CD14-positive monocyte (primary cell): ENCODE measurements around the gene SERINC2. TPM values are rescaled to one million over a fixed set of nuclear protein-coding genes. Genes with fewer than 3 reads are reported as not detected.

ENCODE experiments used
- DNase-seq, 3 donors: peaks; one replicate each; pipeline ENCODE4 v3.0.0-alpha.2; 2011 to 2022
- H2AFZ ChIP-seq: 2 replicates; pipeline ENCODE4 v1.6.0; 2012; ENCODE audit warnings: mild to moderate bottlenecking, low read depth, low read length, inconsistent platforms; ENCODE audit not compliant: insufficient read depth, poor library complexity, severe bottlenecking
- H3K27ac ChIP-seq, 2 donors: 1 replicate in 1 of 2; 2 replicates in 1 of 2; pipeline ENCODE4 v1.5.1; 2012 to 2013; ENCODE audit warnings: low read length in 2 of 2, control low read depth in 1 of 2, inconsistent platforms in 1 of 2, low read depth in 1 of 2, mild to moderate bottlenecking in 1 of 2
- H3K27me3 ChIP-seq, 2 donors: one replicate each; pipeline versions ENCODE4 v1.6.0 to v1.6.1; 2011 to 2013; ENCODE audit warnings: low read length in 2 of 2; ENCODE audit not compliant: control insufficient read depth in 2 of 2, insufficient read depth in 2 of 2
- H3K36me3 ChIP-seq, 2 donors: replicated peaks in 1 of 2; 1 replicate in 1 of 2; 2 replicates in 1 of 2; pipeline versions ENCODE4 v1.5.1 to v1.6.1; 2012 to 2013; ENCODE audit warnings: low read length in 2 of 2, control low read depth in 1 of 2, inconsistent platforms in 1 of 2, mild to moderate bottlenecking in 1 of 2; ENCODE audit not compliant: insufficient read depth in 2 of 2, control insufficient read depth in 1 of 2
- H3K4me1 ChIP-seq, 2 donors: 1 replicate in 1 of 2; 2 replicates in 1 of 2; pipeline versions ENCODE4 v1.5.1 to v1.6.1; 2012 to 2013; ENCODE audit warnings: low read length in 2 of 2, control low read depth in 1 of 2, inconsistent platforms in 1 of 2, mild to moderate bottlenecking in 1 of 2, moderate library complexity in 1 of 2; ENCODE audit not compliant: insufficient read depth in 2 of 2, control insufficient read depth in 1 of 2
- H3K4me2 ChIP-seq: replicated peaks from 2 replicates; pipeline ENCODE3; 2012; ENCODE audit warnings: low read length, moderate library complexity, mild to moderate bottlenecking; ENCODE audit not compliant: poor library complexity, severe bottlenecking; ENCODE audit errors: extremely low read depth
- H3K4me3 ChIP-seq, 3 experiments: fragments of 200-600 bp in 1 of 3; sonication (generic) in 1 of 3; replicated peaks in 1 of 3; 1 replicate in 2 of 3; 2 replicates in 1 of 3; pipeline ENCODE4 v1.5.1; 2011 to 2013; ENCODE audit warnings: low read length in 3 of 3, mild to moderate bottlenecking in 3 of 3, control low read depth in 2 of 3, low read depth in 2 of 3, inconsistent platforms in 1 of 3, moderate library complexity in 1 of 3
- H3K79me2 ChIP-seq: 2 replicates; pipeline ENCODE4 v1.6.0; 2012; ENCODE audit warnings: mild to moderate bottlenecking, control low read depth, inconsistent platforms, low read length, moderate library complexity; ENCODE audit not compliant: insufficient read depth
- H3K9ac ChIP-seq: 2 replicates; pipeline ENCODE4 v1.6.0; 2017; ENCODE audit warnings: low read length, mild to moderate bottlenecking; ENCODE audit not compliant: insufficient read depth, poor library complexity, severe bottlenecking
- H3K9me3 ChIP-seq, 2 donors: replicated peaks in 1 of 2; 1 replicate in 1 of 2; 2 replicates in 1 of 2; pipeline versions ENCODE4 v1.5.1 to v1.6.1; 2012 to 2013; ENCODE audit warnings: low read length in 2 of 2, control low read depth in 1 of 2; ENCODE audit not compliant: control insufficient read depth in 1 of 2, insufficient read depth in 1 of 2
- H4K20me1 ChIP-seq: 2 replicates; pipeline ENCODE4 v1.6.0; 2012; ENCODE audit warnings: mild to moderate bottlenecking, low read length, control low read depth, moderate library complexity; ENCODE audit not compliant: insufficient read depth
- H3K27ac Mint-ChIP-seq, 7 donors: one replicate each; pipeline ENCODE4 v1.8.0; 2020; ENCODE audit warnings: mild to moderate bottlenecking in 7 of 7, mixed read lengths in 7 of 7, moderate library complexity in 6 of 7, inconsistent platforms in 2 of 7
- H3K27me3 Mint-ChIP-seq, 3 donors: one replicate each; pipeline ENCODE4 v1.8.0; 2021 to 2022; ENCODE audit warnings: low read depth in 3 of 3, mild to moderate bottlenecking in 3 of 3, mixed read lengths in 3 of 3, moderate library complexity in 3 of 3, inconsistent platforms in 1 of 3
- H3K36me3 Mint-ChIP-seq, 2 donors: one replicate each; pipeline ENCODE4 v1.8.0; 2020; ENCODE audit warnings: mixed read lengths in 2 of 2, inconsistent platforms in 1 of 2, mild to moderate bottlenecking in 1 of 2
- H3K4me1 Mint-ChIP-seq: one replicate; pipeline ENCODE4 v1.8.0; 2020; ENCODE audit warnings: mild to moderate bottlenecking, mixed read lengths
- H3K4me3 Mint-ChIP-seq, 2 donors: one replicate each; pipeline ENCODE4 v1.8.0; 2020; ENCODE audit warnings: mild to moderate bottlenecking in 2 of 2, mixed read lengths in 2 of 2, moderate library complexity in 1 of 2
- H3K9me3 Mint-ChIP-seq, 7 donors: one replicate each; pipeline ENCODE4 v1.8.0; 2020 to 2022; ENCODE audit warnings: mixed read lengths in 7 of 7, mild to moderate bottlenecking in 6 of 7, moderate library complexity in 6 of 7, inconsistent platforms in 2 of 7
- WGBS: methylation state at CpG from one replicate; pipeline ENCODE4 v1.1.5; 2013; ENCODE audit warnings: missing lambda C conversion rate; ENCODE audit not compliant: insufficient coverage; 5-methylcytosine and 5-hydroxymethylcytosine counted together
- intact Hi-C, 2 donors: fragments of 100-400 bp; cut with micrococcal nuclease; formaldehyde crosslinking; loops; one replicate each; pipeline versions ENCODE4 v1.15.0 to v1.15.1; 2023
- polyA plus RNA-seq, 3 donors: library from polyadenylated mRNA; depleted of rRNA in 1 of 3; unstranded in 2 of 3; stranded (reverse) in 1 of 3; fragments of 300-500 nt in 2 of 3; fragments of >200 nt in 1 of 3; fragmentation: Illumina TruSeq in 2 of 3; gene quantifications; 1 replicate in 2 of 3; 2 replicates in 1 of 3; pipeline ENCODE4 v1.2.3, GENCODE V29; 2012 to 2021
- TF ChIP-seq, protein P1 (sequence below): fragments of 200-600 bp; IDR thresholded peaks from one replicate; pipeline ENCODE4 v1.8.0; 2022; ENCODE audit warnings: antibody characterized with exemption, mild to moderate bottlenecking

SERINC2 gene
- polyA plus RNA-seq, 3 donors, result 4.1 to 12.6 (median 7.8) TPM

DNA sequence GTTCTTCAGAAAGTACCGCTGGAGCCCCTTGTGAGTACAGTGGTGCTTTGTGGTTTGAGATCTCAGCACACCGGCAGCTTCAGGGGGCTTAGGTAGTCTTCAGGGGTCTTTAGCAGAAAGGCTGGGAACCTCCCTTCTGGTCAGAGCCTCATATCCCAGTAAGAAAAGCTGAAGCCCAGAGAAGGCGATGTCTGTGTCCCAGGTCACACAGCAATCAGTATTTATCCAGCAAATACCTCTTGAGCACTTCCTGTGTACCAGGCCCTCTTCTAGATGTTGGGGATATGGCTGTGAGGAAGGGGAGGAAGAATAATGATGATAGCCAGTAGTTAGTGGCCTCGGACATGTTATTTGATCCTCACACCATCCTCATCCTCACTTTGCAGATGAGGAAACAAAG is 14.3 kb downstream of the SERINC2 start:
- H3K9ac ChIP-seq, result no peak overlapping the region
- Mint-ChIP-seq H3K4me3 (no peak overlapping the region), H3K9me3 (no peaks in the 10 kb centered on the region), H3K27me3 (peaks cover 4 to 16% (median 10%) of the 10 kb centered on the region in 3 donors), H3K36me3 (peaks cover 0 to 5% of the 10 kb centered on the region in 2 donors), H3K4me1 (peaks cover 7% of the 10 kb centered on the region), H3K27ac (no peak overlapping the region)
- H3K27ac ChIP-seq, result no peak overlapping the region
- TF ChIP-seq, protein P1, sequence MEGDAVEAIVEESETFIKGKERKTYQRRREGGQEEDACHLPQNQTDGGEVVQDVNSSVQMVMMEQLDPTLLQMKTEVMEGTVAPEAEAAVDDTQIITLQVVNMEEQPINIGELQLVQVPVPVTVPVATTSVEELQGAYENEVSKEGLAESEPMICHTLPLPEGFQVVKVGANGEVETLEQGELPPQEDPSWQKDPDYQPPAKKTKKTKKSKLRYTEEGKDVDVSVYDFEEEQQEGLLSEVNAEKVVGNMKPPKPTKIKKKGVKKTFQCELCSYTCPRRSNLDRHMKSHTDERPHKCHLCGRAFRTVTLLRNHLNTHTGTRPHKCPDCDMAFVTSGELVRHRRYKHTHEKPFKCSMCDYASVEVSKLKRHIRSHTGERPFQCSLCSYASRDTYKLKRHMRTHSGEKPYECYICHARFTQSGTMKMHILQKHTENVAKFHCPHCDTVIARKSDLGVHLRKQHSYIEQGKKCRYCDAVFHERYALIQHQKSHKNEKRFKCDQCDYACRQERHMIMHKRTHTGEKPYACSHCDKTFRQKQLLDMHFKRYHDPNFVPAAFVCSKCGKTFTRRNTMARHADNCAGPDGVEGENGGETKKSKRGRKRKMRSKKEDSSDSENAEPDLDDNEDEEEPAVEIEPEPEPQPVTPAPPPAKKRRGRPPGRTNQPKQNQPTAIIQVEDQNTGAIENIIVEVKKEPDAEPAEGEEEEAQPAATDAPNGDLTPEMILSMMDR, result no peak
- WGBS, result no CpG with 5 or more reads among the region's 4 CpGs
- no peaks in the 10 kb centered on the region for H3K9me3 ChIP-seq
- no peak overlapping the region for H3K4me2 ChIP-seq
- H3K27me3 ChIP-seq, result no peaks in the 10 kb centered on the region
- no peaks in the 10 kb centered on the region for H3K36me3 ChIP-seq
- H3K79me2 ChIP-seq, result no peaks in the 10 kb centered on the region
- no peaks in the 10 kb centered on the region for H4K20me1 ChIP-seq
- no peak overlapping the region for H2AFZ ChIP-seq
- intact Hi-C loops, result loop anchor here in 1 of 2 donors (10.0 kb wide), 1 partner anchor 117 kb away; no protein-coding TSS in a partner anchor
- peaks cover 0 to 4% of the 10 kb centered on the region in 2 donors for H3K4me1 ChIP-seq
- no peak for DNase-seq
- no peak overlapping the region for H3K4me3 ChIP-seq

DNA sequence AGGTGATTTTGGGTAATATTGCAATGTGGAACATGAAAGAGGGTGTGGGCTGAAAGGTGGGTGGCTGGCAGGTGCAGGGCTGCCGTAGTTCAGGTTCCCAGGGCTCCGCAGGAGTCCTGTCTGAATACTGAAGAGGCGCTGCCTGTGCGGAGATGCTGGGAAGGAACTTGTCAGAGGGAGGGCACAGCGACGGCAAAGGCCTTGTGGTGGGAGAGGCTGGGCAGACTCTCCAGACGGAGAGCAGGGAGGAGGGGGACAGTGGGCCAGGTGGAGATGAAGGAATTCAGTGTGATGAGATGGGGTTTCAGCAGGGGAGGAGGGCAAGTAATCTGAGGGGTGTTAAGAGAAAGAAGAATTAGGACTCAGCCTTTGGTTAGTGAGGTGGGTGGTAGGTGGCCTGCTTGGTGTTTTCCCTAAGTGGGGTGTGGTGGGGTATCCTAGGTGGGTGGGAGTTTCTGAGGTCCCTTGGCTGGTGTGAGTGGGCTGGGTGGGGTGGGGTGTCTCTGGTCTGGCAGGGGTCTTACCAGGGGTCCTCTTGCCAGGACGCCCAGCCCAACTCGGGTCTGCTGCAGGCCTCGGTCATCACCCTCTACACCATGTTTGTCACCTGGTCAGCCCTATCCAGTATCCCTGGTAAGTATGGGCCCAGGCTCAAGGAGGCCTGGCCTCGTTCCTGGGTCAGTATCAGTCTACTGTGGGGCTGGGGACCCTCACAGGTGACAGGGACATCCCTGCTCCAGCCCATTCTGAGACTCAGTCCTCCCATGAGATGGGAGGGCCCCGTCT is 15.6 kb downstream of the SERINC2 start:
- WGBS, result 91% methylated on average over 9 of the region's 12 CpGs
- Mint-ChIP-seq H3K4me1 (no peaks in the 10 kb centered on the region), H3K36me3 (peaks cover 0 to 5% of the 10 kb centered on the region in 2 donors), H3K27me3 (peaks cover under 1 to 6% (median 2%) of the 10 kb centered on the region in 3 donors), H3K27ac (peak overlapping the region in 1 of 7 donors; percentile 74), H3K9me3 (no peaks in the 10 kb centered on the region), H3K4me3 (no peak overlapping the region)
- Histone ChIP-seq H4K20me1 (no peaks in the 10 kb centered on the region), H3K4me1 (no peaks in the 10 kb centered on the region), H3K9ac (no peak overlapping the region), H2AFZ (no peak overlapping the region), H3K36me3 (no peaks in the 10 kb centered on the region), H3K27ac (no peak overlapping the region), H3K79me2 (no peaks in the 10 kb centered on the region), H3K27me3 (no peaks in the 10 kb centered on the region), H3K9me3 (no peaks in the 10 kb centered on the region), H3K4me2 (no peak overlapping the region), H3K4me3 (no peak overlapping the region)
- no peak for DNase-seq
- TF ChIP-seq, protein P1, result no peak
- intact Hi-C loops, result loop anchor here in 1 of 2 donors (10.0 kb wide), 1 partner anchor 116 kb away; no protein-coding TSS in a partner anchor
